ENCODE results near the gene CHCHD6. TPM values are rescaled to one million over a fixed set of nuclear protein-coding genes. Genes with fewer than 3 reads are reported as not detected.

The CHCHD6 gene
- total and polyA plus RNA-seq, 4 donors: 2.0 to 5.1 (median 3.9) TPM

DNA sequence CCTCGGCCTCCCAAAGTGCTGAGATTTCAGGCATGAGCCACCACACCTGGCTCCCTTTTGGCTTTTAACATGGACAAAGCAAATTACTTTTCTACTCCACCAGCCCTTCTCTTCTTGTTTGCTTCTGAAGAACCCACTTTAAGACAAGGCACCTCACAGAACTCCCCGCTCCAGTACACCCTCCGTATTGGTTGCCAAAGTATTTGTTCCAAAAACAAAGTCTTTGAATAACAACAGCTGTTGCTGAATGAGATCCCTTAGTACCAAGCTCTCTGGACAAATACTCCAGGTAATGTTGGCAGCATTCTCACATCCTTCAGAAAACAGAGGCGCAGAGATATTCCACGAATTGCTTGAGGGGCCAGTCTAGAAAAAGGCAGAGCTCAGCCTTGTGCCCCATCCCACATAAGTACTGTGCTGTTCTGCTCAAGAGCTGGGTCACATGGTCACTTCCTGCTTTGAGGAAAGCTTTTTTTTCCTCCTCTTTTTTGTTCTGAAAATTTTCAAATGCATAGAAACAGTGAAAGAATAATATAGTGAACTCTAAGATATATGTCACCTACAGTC is 7.3 kb upstream of the CHCHD6 start:
- Histone ChIP-seq H3K27ac (ENCODE audit: low read depth in 1 of 2, low read length in 2 of 2) (no peak overlapping the region), H3K4me3 (ENCODE audit: low read depth in 1 of 3, low read length in 3 of 3) (no peak overlapping the region), H3K4me1 (ENCODE audit: control insufficient read depth in 4 of 4, insufficient read depth in 4 of 4, low read length in 3 of 4) (no peaks in the 10 kb centered on the region), H3K9ac (ENCODE audit: low read depth in 1 of 2, low read length in 2 of 2) (no peak overlapping the region), H3K27me3 (ENCODE audit: control insufficient read depth in 4 of 4, insufficient read depth in 4 of 4, low read length in 3 of 4) (peaks cover 0 to 2% (median 0%) of the 10 kb centered on the region in 4 donors), H3K9me3 (ENCODE audit: control insufficient read depth in 4 of 4, low read length in 3 of 4) (no peaks in the 10 kb centered on the region), H3K36me3 (ENCODE audit: control insufficient read depth in 4 of 4, insufficient read depth in 3 of 4, low read depth in 1 of 4, low read length in 3 of 4) (no peaks in the 10 kb centered on the region)
- 80% methylated on average over 5 of the region's 5 CpGs for WGBS
- no peak for DNase-seq (ENCODE audit: low spot score)
- no peak for TF ChIP-seq FOXA1 (IDR thresholded peaks at IDR 0.05)

DNA sequence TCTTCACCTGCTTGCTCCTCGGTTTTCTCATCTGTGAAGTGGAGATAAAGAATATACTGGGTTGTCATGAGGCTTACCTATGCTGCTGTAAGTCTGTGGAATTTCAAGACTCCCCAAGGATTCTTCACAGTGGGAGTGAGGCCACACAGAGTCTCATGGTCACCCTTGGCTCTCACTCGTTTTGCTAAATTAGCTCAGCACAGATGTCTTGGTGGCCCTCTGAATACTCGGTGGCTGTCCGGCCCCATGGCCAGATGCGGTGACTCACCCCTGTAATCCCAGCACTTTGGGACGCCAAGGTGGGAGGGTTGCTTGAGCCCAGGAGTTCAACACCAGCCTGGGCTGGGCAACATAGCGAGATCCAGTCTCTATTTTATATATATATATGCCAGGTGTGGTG is 5.0 kb upstream of the CHCHD6 start:
- H3K36me3 ChIP-seq (ENCODE audit: control insufficient read depth in 4 of 4, insufficient read depth in 3 of 4, low read depth in 1 of 4, low read length in 3 of 4): no peaks in the 10 kb centered on the region
- H3K4me1 ChIP-seq (ENCODE audit: control insufficient read depth in 4 of 4, insufficient read depth in 4 of 4, low read length in 3 of 4): peaks cover 4 to 6% (median 5%) of the 10 kb centered on the region in 4 donors
- TF ChIP-seq GABPA (IDR thresholded peaks at IDR 0.05 in 1 of 2, conservative IDR thresholded peaks at IDR 0.05 in 1 of 2) (no peak), YY1 (IDR thresholded peaks at IDR 0.05) (no peak), JUND (IDR thresholded peaks at IDR 0.05) (no peak)
- TF ChIP-seq, protein P1, sequence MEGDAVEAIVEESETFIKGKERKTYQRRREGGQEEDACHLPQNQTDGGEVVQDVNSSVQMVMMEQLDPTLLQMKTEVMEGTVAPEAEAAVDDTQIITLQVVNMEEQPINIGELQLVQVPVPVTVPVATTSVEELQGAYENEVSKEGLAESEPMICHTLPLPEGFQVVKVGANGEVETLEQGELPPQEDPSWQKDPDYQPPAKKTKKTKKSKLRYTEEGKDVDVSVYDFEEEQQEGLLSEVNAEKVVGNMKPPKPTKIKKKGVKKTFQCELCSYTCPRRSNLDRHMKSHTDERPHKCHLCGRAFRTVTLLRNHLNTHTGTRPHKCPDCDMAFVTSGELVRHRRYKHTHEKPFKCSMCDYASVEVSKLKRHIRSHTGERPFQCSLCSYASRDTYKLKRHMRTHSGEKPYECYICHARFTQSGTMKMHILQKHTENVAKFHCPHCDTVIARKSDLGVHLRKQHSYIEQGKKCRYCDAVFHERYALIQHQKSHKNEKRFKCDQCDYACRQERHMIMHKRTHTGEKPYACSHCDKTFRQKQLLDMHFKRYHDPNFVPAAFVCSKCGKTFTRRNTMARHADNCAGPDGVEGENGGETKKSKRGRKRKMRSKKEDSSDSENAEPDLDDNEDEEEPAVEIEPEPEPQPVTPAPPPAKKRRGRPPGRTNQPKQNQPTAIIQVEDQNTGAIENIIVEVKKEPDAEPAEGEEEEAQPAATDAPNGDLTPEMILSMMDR (IDR thresholded peaks at IDR 0.05; ENCODE audit: low read depth, low read length, missing input control): no peak
- WGBS: 82% methylated on average over 7 of the region's 7 CpGs
- no peaks in the 10 kb centered on the region for H3K27me3 ChIP-seq (ENCODE audit: control insufficient read depth in 4 of 4, insufficient read depth in 4 of 4, low read length in 3 of 4)
- H3K9me3 ChIP-seq (ENCODE audit: control insufficient read depth in 4 of 4, low read length in 3 of 4): no peaks in the 10 kb centered on the region
- H3K9ac ChIP-seq (ENCODE audit: low read depth in 1 of 2, low read length in 2 of 2): no peak overlapping the region
- no peak overlapping the region for H3K4me3 ChIP-seq (ENCODE audit: low read depth in 1 of 3, low read length in 3 of 3)
- no peak for DNase-seq (ENCODE audit: low spot score)
- H3K27ac ChIP-seq (ENCODE audit: low read depth in 1 of 2, low read length in 2 of 2): no peak overlapping the region

DNA sequence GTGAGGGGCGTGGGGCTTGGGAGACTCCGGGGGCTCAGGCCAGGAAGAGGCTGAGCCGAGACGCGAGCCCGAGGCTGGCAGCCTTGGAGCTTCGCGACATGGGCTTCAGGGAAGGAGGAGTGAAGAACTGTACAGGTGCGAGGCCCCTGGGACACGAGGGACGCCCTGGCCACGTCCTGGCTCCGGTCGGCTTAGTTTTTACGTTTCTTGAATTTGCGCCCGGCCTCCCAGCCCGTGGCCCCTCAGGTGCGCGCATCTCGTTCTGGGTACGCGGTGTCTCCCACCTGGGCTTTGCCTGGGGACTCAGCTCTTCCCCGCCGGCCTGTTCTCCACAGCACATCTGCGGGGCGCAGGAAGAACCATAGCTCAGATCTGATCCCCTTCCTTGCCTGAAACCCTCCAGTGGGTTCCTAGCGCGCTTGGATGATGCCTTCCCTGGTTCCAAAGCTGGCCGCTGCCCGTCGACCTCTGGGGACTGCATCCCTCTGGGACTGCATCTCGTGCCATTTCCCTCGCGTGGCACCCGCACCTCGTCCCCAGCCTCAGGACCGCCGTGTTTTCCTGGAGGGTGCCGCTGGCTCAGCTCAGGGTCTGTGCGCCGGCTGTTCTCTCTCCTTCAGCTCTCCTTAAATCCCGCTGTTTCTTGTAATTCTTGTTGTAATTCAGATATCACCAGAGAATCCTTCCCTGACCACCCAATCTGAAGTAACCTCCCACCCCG is 614 bp downstream of the CHCHD6 start:
- peak overlapping the region in 1 of 2 donors; percentile 13 for H3K9ac ChIP-seq (ENCODE audit: low read depth in 1 of 2, low read length in 2 of 2)
- no peaks in the 10 kb centered on the region for H3K9me3 ChIP-seq (ENCODE audit: control insufficient read depth in 4 of 4, low read length in 3 of 4)
- no peak overlapping the region for H3K27ac ChIP-seq (ENCODE audit: low read depth in 1 of 2, low read length in 2 of 2)
- WGBS: 21% methylated on average over 44 of the region's 44 CpGs
- no peaks in the 10 kb centered on the region for H3K36me3 ChIP-seq (ENCODE audit: control insufficient read depth in 4 of 4, insufficient read depth in 3 of 4, low read depth in 1 of 4, low read length in 3 of 4)
- peaks cover 8 to 18% (median 11%) of the 10 kb centered on the region in 4 donors for H3K4me1 ChIP-seq (ENCODE audit: control insufficient read depth in 4 of 4, insufficient read depth in 4 of 4, low read length in 3 of 4)
- no peak for TF ChIP-seq SP1 (IDR thresholded peaks at IDR 0.05)
- H3K27me3 ChIP-seq (ENCODE audit: control insufficient read depth in 4 of 4, insufficient read depth in 4 of 4, low read length in 3 of 4): no peaks in the 10 kb centered on the region
- DNase-seq (ENCODE audit: low spot score): no peak
- peak overlapping the region; percentile 63 to 82 (median 82) for H3K4me3 ChIP-seq (ENCODE audit: low read depth in 1 of 3, low read length in 3 of 3)

DNA sequence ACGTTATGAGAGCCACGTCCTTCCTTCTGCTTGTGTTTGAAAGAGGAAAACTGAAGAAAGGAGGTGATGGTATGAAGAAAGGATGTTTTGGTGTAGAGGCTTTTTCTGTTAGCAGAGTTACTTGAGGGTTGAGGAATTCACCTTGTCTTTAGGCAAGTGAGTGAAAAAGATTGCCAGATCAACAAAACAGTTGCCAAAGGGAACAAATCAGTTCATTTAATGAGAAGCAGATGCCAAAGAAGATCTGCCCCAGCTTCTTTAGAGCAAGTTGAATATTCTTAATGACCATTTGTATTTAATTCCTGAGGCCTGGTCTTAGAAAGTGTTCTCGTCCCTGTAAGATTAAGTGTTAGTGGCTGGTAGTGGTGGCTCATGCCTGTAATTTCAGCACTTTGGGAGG is 2.6 kb downstream of the CHCHD6 start:
- 91% methylated on average over 3 of the region's 3 CpGs for WGBS
- no peak for DNase-seq (ENCODE audit: low spot score)
- Histone ChIP-seq H3K9me3 (ENCODE audit: control insufficient read depth in 4 of 4, low read length in 3 of 4) (no peaks in the 10 kb centered on the region), H3K27ac (ENCODE audit: low read depth in 1 of 2, low read length in 2 of 2) (no peak overlapping the region), H3K4me3 (ENCODE audit: low read depth in 1 of 3, low read length in 3 of 3) (no peak overlapping the region), H3K27me3 (ENCODE audit: control insufficient read depth in 4 of 4, insufficient read depth in 4 of 4, low read length in 3 of 4) (no peaks in the 10 kb centered on the region), H3K36me3 (ENCODE audit: control insufficient read depth in 4 of 4, insufficient read depth in 3 of 4, low read depth in 1 of 4, low read length in 3 of 4) (no peaks in the 10 kb centered on the region), H3K9ac (ENCODE audit: low read depth in 1 of 2, low read length in 2 of 2) (no peak overlapping the region), H3K4me1 (ENCODE audit: control insufficient read depth in 4 of 4, insufficient read depth in 4 of 4, low read length in 3 of 4) (peaks cover 8 to 23% (median 13%) of the 10 kb centered on the region in 4 donors)
- TF ChIP-seq RAD21 (IDR thresholded peaks at IDR 0.05): no peak
- no peak for TF ChIP-seq NR2F2 (IDR thresholded peaks at IDR 0.05)
- TF ChIP-seq, protein P2, sequence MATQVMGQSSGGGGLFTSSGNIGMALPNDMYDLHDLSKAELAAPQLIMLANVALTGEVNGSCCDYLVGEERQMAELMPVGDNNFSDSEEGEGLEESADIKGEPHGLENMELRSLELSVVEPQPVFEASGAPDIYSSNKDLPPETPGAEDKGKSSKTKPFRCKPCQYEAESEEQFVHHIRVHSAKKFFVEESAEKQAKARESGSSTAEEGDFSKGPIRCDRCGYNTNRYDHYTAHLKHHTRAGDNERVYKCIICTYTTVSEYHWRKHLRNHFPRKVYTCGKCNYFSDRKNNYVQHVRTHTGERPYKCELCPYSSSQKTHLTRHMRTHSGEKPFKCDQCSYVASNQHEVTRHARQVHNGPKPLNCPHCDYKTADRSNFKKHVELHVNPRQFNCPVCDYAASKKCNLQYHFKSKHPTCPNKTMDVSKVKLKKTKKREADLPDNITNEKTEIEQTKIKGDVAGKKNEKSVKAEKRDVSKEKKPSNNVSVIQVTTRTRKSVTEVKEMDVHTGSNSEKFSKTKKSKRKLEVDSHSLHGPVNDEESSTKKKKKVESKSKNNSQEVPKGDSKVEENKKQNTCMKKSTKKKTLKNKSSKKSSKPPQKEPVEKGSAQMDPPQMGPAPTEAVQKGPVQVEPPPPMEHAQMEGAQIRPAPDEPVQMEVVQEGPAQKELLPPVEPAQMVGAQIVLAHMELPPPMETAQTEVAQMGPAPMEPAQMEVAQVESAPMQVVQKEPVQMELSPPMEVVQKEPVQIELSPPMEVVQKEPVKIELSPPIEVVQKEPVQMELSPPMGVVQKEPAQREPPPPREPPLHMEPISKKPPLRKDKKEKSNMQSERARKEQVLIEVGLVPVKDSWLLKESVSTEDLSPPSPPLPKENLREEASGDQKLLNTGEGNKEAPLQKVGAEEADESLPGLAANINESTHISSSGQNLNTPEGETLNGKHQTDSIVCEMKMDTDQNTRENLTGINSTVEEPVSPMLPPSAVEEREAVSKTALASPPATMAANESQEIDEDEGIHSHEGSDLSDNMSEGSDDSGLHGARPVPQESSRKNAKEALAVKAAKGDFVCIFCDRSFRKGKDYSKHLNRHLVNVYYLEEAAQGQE (IDR thresholded peaks at IDR 0.05): no peak
- TF ChIP-seq HNF4A (conservative IDR thresholded peaks at IDR 0.05): no peak
- no peak for TF ChIP-seq JUND (IDR thresholded peaks at IDR 0.05)
- no peak for TF ChIP-seq FOXA2 (IDR thresholded peaks at IDR 0.05)
- no peak for TF ChIP-seq EGR1 (IDR thresholded peaks at IDR 0.05; ENCODE audit: low read depth in 2 of 2)
- TF ChIP-seq TAF1 (conservative IDR thresholded peaks at IDR 0.05): no peak
- TF ChIP-seq, protein P3, sequence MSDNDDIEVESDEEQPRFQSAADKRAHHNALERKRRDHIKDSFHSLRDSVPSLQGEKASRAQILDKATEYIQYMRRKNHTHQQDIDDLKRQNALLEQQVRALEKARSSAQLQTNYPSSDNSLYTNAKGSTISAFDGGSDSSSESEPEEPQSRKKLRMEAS (IDR thresholded peaks at IDR 0.05): no peak
- no peak for TF ChIP-seq YY1 (IDR thresholded peaks at IDR 0.05)
- TF ChIP-seq, protein P1 (IDR thresholded peaks at IDR 0.05; ENCODE audit: low read depth, low read length, missing input control): no peak

Measured in liver (tissue), 9 donors.